Stimulated activated naive CD8-positive, alpha-beta T cell treated with anti-CD3 and anti-CD28 coated beads, Interleukin-15, amount 100 ng/mL, for 72 hours (primary cell): ENCODE data around the gene FAF2.
"Not testable (repeated sequence)": the region's sequence is repeated elsewhere in the genome, so short reads cannot be mapped to it uniquely, and the experiment has no call there.

Experiments
- ATAC-seq: fragments of 150-1000 bp; cut with Tn5 transposase; 2 replicates; pipeline ENCODE4 v1.10.0; 2021; ENCODE audit warnings: mild to moderate bottlenecking, moderate library complexity
- DNase-seq, 2 donors: peaks; one replicate each; pipeline ENCODE4 v3.0.0; 2021 to 2022
- H3K27ac Mint-ChIP-seq, 2 donors: one replicate each; pipeline ENCODE4 v1.8.0; 2022; ENCODE audit warnings: mild to moderate bottlenecking in 2 of 2, mixed read lengths in 2 of 2, moderate library complexity in 2 of 2
- H3K27me3 Mint-ChIP-seq: one replicate; pipeline ENCODE4 v1.8.0; 2022; ENCODE audit warnings: mixed read lengths
- H3K4me1 Mint-ChIP-seq: one replicate; pipeline ENCODE4 v1.8.0; 2022; ENCODE audit warnings: mild to moderate bottlenecking, mixed read lengths
- H3K4me3 Mint-ChIP-seq, 2 donors: one replicate each; pipeline ENCODE4 v1.8.0; 2022; ENCODE audit warnings: mild to moderate bottlenecking in 2 of 2, mixed read lengths in 2 of 2, moderate library complexity in 1 of 2
- H3K9me3 Mint-ChIP-seq, 2 donors: one replicate each; pipeline ENCODE4 v1.8.0; 2022; ENCODE audit warnings: mixed read lengths in 2 of 2

Gene FAF2

GRCh38 chr5:176438959-176439757 is 9.0 kb upstream of the FAF2 start:
- peaks cover 15% of the 10 kb centered on the region for H3K4me1 Mint-ChIP-seq
- DNase-seq (no peak), ATAC-seq (no peak)
- H3K27ac Mint-ChIP-seq: no peak overlapping the region
- no peak overlapping the region for H3K4me3 Mint-ChIP-seq
- no peaks in the 10 kb centered on the region for H3K9me3 Mint-ChIP-seq
- peaks cover 21% of the 10 kb centered on the region for H3K27me3 Mint-ChIP-seq

GRCh38 chr5:176440927-176441706 is 7.1 kb upstream of the FAF2 start:
- no peaks in the 10 kb centered on the region for H3K9me3 Mint-ChIP-seq
- H3K27ac Mint-ChIP-seq: no peak overlapping the region

GRCh38 chr5:176441921-176442323 is 6.3 kb upstream of the FAF2 start:
- no peak for ATAC-seq
- peaks cover 21% of the 10 kb centered on the region for H3K27me3 Mint-ChIP-seq
- no peaks in the 10 kb centered on the region for H3K9me3 Mint-ChIP-seq
- no peak overlapping the region for H3K27ac Mint-ChIP-seq
- no peak overlapping the region for H3K4me3 Mint-ChIP-seq
- no peak for DNase-seq
- H3K4me1 Mint-ChIP-seq: peaks cover 13% of the 10 kb centered on the region

More at GRCh38 chr5:176440927-176441706, 7.1 kb upstream of the FAF2 start:
- Mint-ChIP-seq H3K4me3 (no peak overlapping the region), H3K4me1 (peaks cover 15% of the 10 kb centered on the region), H3K27me3 (peaks cover 21% of the 10 kb centered on the region)
- ATAC-seq (no peak), DNase-seq (no peak)

DNA sequence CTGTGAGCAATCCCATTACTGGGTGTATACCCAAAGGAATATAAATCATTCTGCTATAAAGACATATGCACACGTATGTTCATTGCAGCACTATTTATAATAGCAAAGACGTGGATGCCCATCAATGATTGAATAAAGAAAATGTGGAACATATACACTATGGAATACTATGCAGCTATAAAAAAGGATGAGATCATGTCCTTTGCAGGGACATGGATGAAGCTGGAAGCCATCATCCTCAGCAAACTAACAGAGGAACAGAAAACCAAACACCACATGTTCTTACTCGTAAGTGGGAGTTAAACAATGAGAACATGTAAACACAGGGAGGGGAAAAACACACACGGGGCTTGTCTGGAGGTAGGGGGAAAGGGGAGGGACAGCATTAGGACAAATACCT is 5.3 kb upstream of the FAF2 start:
- not testable (repeated sequence) for ATAC-seq, H3K4me1 Mint-ChIP-seq, H3K4me3 Mint-ChIP-seq, H3K27ac Mint-ChIP-seq, DNase-seq, H3K9me3 Mint-ChIP-seq
- peaks cover 21% of the 10 kb centered on the region for H3K27me3 Mint-ChIP-seq

- Mint-ChIP-seq H3K4me3 (no peak overlapping the region), H3K4me1 (peaks cover 16% of the 10 kb centered on the region), H3K9me3 (no peaks in the 10 kb centered on the region), H3K27ac (no peak overlapping the region), H3K27me3 (peaks cover 21% of the 10 kb centered on the region)
- no peak for DNase-seq
- ATAC-seq: no peak
Observed at GRCh38 chr5:176444742-176445141, 3.4 kb upstream of the FAF2 start.

GRCh38 chr5:176446028-176446665 is 2.0 kb upstream of the FAF2 start:
- Mint-ChIP-seq H3K9me3 (no peaks in the 10 kb centered on the region), H3K4me3 (peak overlapping the region in 1 of 2 donors; percentile 94), H3K27me3 (peaks cover 12% of the 10 kb centered on the region), H3K4me1 (peaks cover 31% of the 10 kb centered on the region), H3K27ac (no peak overlapping the region)
- ATAC-seq: no peak
- DNase-seq: no peak

DNA sequence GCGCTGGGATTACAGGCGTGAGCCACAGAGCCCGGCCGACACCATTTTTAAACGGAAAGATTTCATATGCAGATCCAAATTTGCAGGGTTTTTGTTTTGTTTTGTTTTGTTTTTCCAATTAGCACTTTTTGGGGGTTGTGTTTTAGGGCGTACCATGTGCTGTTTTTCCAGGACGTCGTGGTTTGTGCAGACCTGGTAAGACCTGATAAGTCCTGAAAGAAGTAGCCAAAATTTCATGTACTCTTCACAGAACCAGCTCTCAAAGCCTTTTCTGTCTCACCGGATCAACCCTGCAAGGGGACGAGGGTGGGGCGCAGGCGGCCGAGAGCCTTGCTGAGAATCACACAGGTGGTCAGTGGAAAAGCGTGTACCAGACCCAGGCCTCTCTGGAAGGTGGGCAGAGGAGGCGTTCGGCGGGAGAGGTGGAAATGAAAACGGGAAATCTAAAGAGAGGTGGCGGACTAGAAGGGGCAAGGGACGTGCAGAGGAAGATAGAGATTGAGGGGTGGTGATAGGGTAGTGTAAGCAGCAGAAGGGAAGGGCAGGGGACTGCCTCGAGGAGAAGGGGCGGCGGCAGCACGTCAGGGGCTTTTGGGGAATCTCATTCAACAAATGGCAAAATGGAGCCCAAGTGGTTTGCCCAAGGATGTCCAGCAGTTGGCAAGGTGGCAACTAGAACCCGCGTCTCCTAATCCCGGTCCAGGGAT is 1.1 kb upstream of the FAF2 start:
- Mint-ChIP-seq H3K9me3 (no peaks in the 10 kb centered on the region), H3K4me3 (peak overlapping the region; percentile 88 to 94), H3K27me3 (peaks cover 3% of the 10 kb centered on the region), H3K27ac (peak overlapping the region; percentile 99 to 100), H3K4me1 (peaks cover 34% of the 10 kb centered on the region)
- ATAC-seq: peak; percentile 9
- DNase-seq: peak in 1 of 2 donors; percentile 16

DNA sequence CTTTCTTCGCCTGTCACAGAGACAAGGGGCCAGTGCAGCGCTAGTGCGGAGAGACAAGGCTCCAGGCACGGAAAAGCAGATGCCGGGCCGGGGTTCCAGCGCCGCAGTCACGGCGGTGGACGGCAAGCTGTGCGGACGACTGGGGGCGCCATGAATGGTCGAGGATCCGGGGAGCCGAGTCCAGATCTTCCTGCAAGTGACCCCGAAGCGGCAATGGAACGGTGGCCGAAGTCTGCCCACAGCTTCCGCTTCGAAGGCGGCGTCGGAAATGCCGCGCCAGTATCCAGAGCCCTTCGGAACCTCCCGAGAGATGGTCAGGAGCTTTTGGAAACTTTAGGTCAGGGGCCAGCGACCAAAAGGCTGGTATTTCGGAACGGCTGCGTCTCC is 601 bp upstream of the FAF2 start:
- Mint-ChIP-seq H3K27ac (peak overlapping the region; percentile 99 to 100), H3K27me3 (no peaks in the 10 kb centered on the region), H3K9me3 (no peaks in the 10 kb centered on the region), H3K4me1 (peaks cover 39% of the 10 kb centered on the region), H3K4me3 (peak overlapping the region; percentile 88 to 94)
- DNase-seq (no peak), ATAC-seq (peak; percentile 27)

- no peaks in the 10 kb centered on the region for H3K9me3 Mint-ChIP-seq
- H3K27ac Mint-ChIP-seq: no peak overlapping the region
- no peaks in the 10 kb centered on the region for H3K27me3 Mint-ChIP-seq
- H3K4me1 Mint-ChIP-seq: peaks cover 49% of the 10 kb centered on the region
- ATAC-seq (no peak), DNase-seq (no peak)
- peak overlapping the region; percentile 26 to 39 for H3K4me3 Mint-ChIP-seq
Observed at GRCh38 chr5:176450077-176450476, 1.9 kb downstream of the FAF2 start.

GRCh38 chr5:176454724-176455394 is 6.7 kb downstream of the FAF2 start:
- no peak overlapping the region for H3K27ac Mint-ChIP-seq
- peaks cover 0 to 2% of the 10 kb centered on the region in 2 donors for H3K9me3 Mint-ChIP-seq
- H3K27me3 Mint-ChIP-seq: no peaks in the 10 kb centered on the region
- H3K4me1 Mint-ChIP-seq: peaks cover 45% of the 10 kb centered on the region
- ATAC-seq: no peak
- DNase-seq: no peak
- no peak overlapping the region for H3K4me3 Mint-ChIP-seq

GRCh38 chr5:176458904-176459561 is 10.8 kb downstream of the FAF2 start:
- no peak overlapping the region for H3K4me3 Mint-ChIP-seq
- ATAC-seq (no peak), DNase-seq (no peak)
- peak overlapping the region in 1 of 2 donors; percentile 28 for H3K27ac Mint-ChIP-seq
- no peaks in the 10 kb centered on the region for H3K27me3 Mint-ChIP-seq
- peaks cover 28% of the 10 kb centered on the region for H3K4me1 Mint-ChIP-seq
- H3K9me3 Mint-ChIP-seq: peaks cover 0 to 8% of the 10 kb centered on the region in 2 donors

GRCh38 chr5:176461349-176461748 is 13.2 kb downstream of the FAF2 start:
- Mint-ChIP-seq H3K27ac (no peak overlapping the region), H3K4me3 (no peak overlapping the region), H3K9me3 (peaks cover 0 to 8% of the 10 kb centered on the region in 2 donors), H3K27me3 (no peaks in the 10 kb centered on the region), H3K4me1 (peaks cover 23% of the 10 kb centered on the region)
- DNase-seq (no peak), ATAC-seq (no peak)

DNA sequence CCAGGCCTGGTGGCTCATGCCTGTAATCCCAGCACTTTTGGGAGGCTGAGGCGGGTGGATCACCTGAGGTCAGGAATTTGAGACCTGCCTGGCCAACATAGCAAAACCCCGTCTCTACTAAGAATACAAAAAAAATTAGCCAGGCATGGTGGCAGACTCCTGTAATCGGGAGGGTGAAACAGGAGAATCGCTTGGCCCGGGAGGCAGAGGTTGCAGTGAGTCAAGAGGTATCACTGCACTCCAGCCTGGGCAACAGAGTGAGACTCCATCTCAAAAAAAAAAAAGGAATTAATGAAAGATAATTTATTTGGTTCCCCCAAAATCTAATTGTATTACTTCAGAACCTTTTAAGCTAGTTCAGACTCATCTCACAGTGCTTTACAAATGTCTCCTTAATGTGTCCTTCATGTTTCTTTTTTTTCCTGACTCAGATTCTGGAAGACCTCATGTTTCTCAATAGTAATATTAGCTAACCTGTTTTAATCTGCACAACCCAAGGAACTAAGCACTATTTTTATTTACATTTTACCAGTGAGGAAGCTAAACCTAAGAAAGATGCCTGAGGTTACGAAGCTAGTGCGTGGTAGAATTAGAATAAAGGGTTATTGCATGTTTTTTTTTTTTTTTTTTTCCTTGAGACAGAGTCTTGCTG is 15.1 kb downstream of the FAF2 start:
- ATAC-seq: no peak
- Mint-ChIP-seq H3K4me1 (peaks cover 17% of the 10 kb centered on the region), H3K4me3 (no peak overlapping the region), H3K27ac (no peak overlapping the region), H3K9me3 (peaks cover 0 to 8% of the 10 kb centered on the region in 2 donors), H3K27me3 (no peaks in the 10 kb centered on the region)
- no peak for DNase-seq

- ATAC-seq: no peak
- DNase-seq: no peak
- Mint-ChIP-seq H3K9me3 (no peaks in the 10 kb centered on the region), H3K27me3 (no peaks in the 10 kb centered on the region), H3K4me3 (no peak overlapping the region), H3K4me1 (peaks cover 12% of the 10 kb centered on the region), H3K27ac (no peak overlapping the region)
Observed at GRCh38 chr5:176466245-176466871, 18.2 kb downstream of the FAF2 start.
